IMR-90 (cell line): ENCODE data around the gene TRAT1. TPM values are rescaled to one million over a fixed set of nuclear protein-coding genes. Genes with fewer than 3 reads are reported as not detected.

Experiments used
- ATAC-seq: fragments of 200-7000 bp; cut with Tn5 transposase; 2 replicates; pipeline ENCODE4 v1.9.1; 2020; ENCODE audit warnings: low read depth, mild to moderate bottlenecking, moderate library complexity
- BruUV-seq: library from RNA; stranded (reverse); fragments of 400-500 nt; replicated peaks from 2 replicates; lab custom pipeline; 2021; lab: Mats Ljungman, UMichigan
- CTCF ChIA-PET: fragments of 300-600 bp; formaldehyde crosslinking; extraction: SDS; loops from one replicate; lab custom pipeline; 2021; ENCODE audit warnings: antibody characterized with exemption; lab: Yijun Ruan, JAX
- POLR2A ChIA-PET: fragments of 300-600 bp; sonication (Branson Sonifier 250); formaldehyde crosslinking; loops from one replicate; lab custom pipeline; 2022; ENCODE audit warnings: antibody characterized with exemption; ENCODE audit not compliant: unreplicated experiment; lab: Charles Lee
- DNase-seq: peaks from one replicate; pipeline ENCODE4 v3.0.0; 2013
- H2AFZ ChIP-seq: replicated peaks from 2 replicates; pipeline ENCODE3; 2013; ENCODE audit warnings: low read length, mild to moderate bottlenecking; ENCODE audit not compliant: poor library complexity
- H2AK5ac ChIP-seq: 2 replicates; pipeline ENCODE4 v1.6.1; 2013; ENCODE audit warnings: low read depth, low read length, inconsistent platforms
- H2AK9ac ChIP-seq: replicated peaks from 2 replicates; pipeline ENCODE3; 2013; ENCODE audit warnings: mild to moderate bottlenecking, low read depth, low read length, moderate library complexity; ENCODE audit not compliant: poor library complexity
- H2BK120ac ChIP-seq: 2 replicates; pipeline ENCODE4 v1.6.1; 2013; ENCODE audit warnings: low read depth, low read length, inconsistent platforms
- H2BK15ac ChIP-seq: 3 replicates; pipeline ENCODE4 v1.6.1; 2013; ENCODE audit warnings: low read depth, low read length, inconsistent platforms
- H2BK20ac ChIP-seq: 2 replicates; pipeline ENCODE4 v1.6.1; 2013; ENCODE audit warnings: low read depth, mild to moderate bottlenecking, inconsistent platforms, low read length, moderate library complexity
- H2BK5ac ChIP-seq: 2 replicates; pipeline ENCODE4 v1.6.1; 2013; ENCODE audit warnings: mild to moderate bottlenecking, low read depth, low read length, inconsistent platforms; ENCODE audit not compliant: poor library complexity, severe bottlenecking
- H3K14ac ChIP-seq: replicated peaks from 2 replicates; pipeline ENCODE4 v1.6.1; 2013; ENCODE audit warnings: low read depth, low read length, inconsistent platforms
- H3K18ac ChIP-seq: 2 replicates; pipeline ENCODE4 v1.6.1; 2013; ENCODE audit warnings: low read depth, low read length, control low read depth
- H3K23ac ChIP-seq: 2 replicates; pipeline ENCODE4 v1.6.1; 2013; ENCODE audit warnings: low read depth, low read length, inconsistent platforms
- H3K27ac ChIP-seq: 2 replicates; pipeline ENCODE4 v1.5.1; 2013; ENCODE audit warnings: mild to moderate bottlenecking, control low read depth, low read length; ENCODE audit not compliant: insufficient read depth
- H3K27me3 ChIP-seq: 2 replicates; pipeline ENCODE4 v1.6.1; 2013; ENCODE audit warnings: low read length; ENCODE audit not compliant: control insufficient read depth, insufficient read depth
- H3K36me3 ChIP-seq: 2 replicates; pipeline ENCODE4 v1.6.1; 2013; ENCODE audit warnings: low read length, mixed read lengths; ENCODE audit not compliant: control insufficient read depth, insufficient read depth
- H3K4ac ChIP-seq: 2 replicates; pipeline ENCODE4 v1.6.1; 2013; ENCODE audit warnings: low read depth, low read length, inconsistent platforms
- H3K4me1 ChIP-seq: 2 replicates; pipeline ENCODE4 v1.6.1; 2013; ENCODE audit warnings: low read length, mixed read lengths; ENCODE audit not compliant: control insufficient read depth, insufficient read depth
- H3K4me2 ChIP-seq: 2 replicates; pipeline ENCODE4 v1.6.1; 2013; ENCODE audit warnings: low read depth, mild to moderate bottlenecking, control low read depth, low read length, moderate library complexity
- H3K4me3 ChIP-seq: 2 replicates; pipeline ENCODE4 v1.5.1; 2013; ENCODE audit warnings: low read depth, mild to moderate bottlenecking, control low read depth, low read length, moderate library complexity; ENCODE audit not compliant: insufficient read depth
- H3K56ac ChIP-seq: 2 replicates; pipeline ENCODE4 v1.6.1; 2013; ENCODE audit warnings: low read length, inconsistent platforms; ENCODE audit not compliant: insufficient read depth; ENCODE audit errors: extremely low read depth
- H3K79me1 ChIP-seq, 2 experiments: 2 replicates each; pipeline ENCODE4 v1.6.1; 2013; ENCODE audit warnings: low read length in 2 of 2, inconsistent platforms in 1 of 2, low read depth in 1 of 2
- H3K9ac ChIP-seq: 2 replicates; pipeline ENCODE4 v1.6.1; 2013; ENCODE audit warnings: low read depth, low read length, control low read depth
- H3K9me1 ChIP-seq: 2 replicates; pipeline ENCODE4 v1.6.1; 2013; ENCODE audit warnings: low read length, inconsistent platforms; ENCODE audit not compliant: insufficient read depth
- H3K9me3 ChIP-seq: 2 replicates; pipeline ENCODE4 v1.6.1; 2013; ENCODE audit warnings: low read length; ENCODE audit not compliant: control insufficient read depth, insufficient read depth
- H4K20me1 ChIP-seq: 2 replicates; pipeline ENCODE4 v1.6.1; 2013; ENCODE audit warnings: low read length, inconsistent platforms; ENCODE audit not compliant: insufficient read depth
- H4K5ac ChIP-seq: 2 replicates; pipeline ENCODE4 v1.6.1; 2013; ENCODE audit warnings: mild to moderate bottlenecking, low read depth, low read length, control low read depth
- H4K8ac ChIP-seq, 2 experiments: 2 replicates each; pipeline ENCODE4 v1.6.1; 2013; ENCODE audit warnings: low read depth in 2 of 2, low read length in 2 of 2, control low read depth in 1 of 2, inconsistent platforms in 1 of 2
- H4K91ac ChIP-seq: 2 replicates; pipeline ENCODE4 v1.6.1; 2013; ENCODE audit warnings: low read depth, low read length, inconsistent platforms; ENCODE audit not compliant: insufficient read depth
- BHLHE40 ChIP-seq: fragments of 150-350 bp; IDR thresholded peaks from 2 replicates; pipeline ENCODE4 v1.6.1; 2016; ENCODE audit warnings: mild to moderate bottlenecking, low read depth, low read length
- CEBPB ChIP-seq: IDR thresholded peaks from 2 replicates; pipeline ENCODE4 v1.6.1; 2012; ENCODE audit warnings: low read depth, low read length, improper control_type of control experiment
- CHD1 ChIP-seq: IDR thresholded peaks from 2 replicates; pipeline ENCODE4 v1.6.1; 2012; ENCODE audit warnings: low read depth, low read length, improper control_type of control experiment
- FOS ChIP-seq: fragments of 150-350 bp; IDR thresholded peaks from 2 replicates; pipeline ENCODE4 v1.6.1; 2016; ENCODE audit warnings: low read depth, low read length
- MAFK ChIP-seq: IDR thresholded peaks from 2 replicates; pipeline ENCODE4 v1.6.1; 2012; ENCODE audit warnings: low read depth, low read length, improper control_type of control experiment
- MAZ ChIP-seq: IDR thresholded peaks from 2 replicates; pipeline ENCODE4 v1.6.1; 2012; ENCODE audit warnings: low read depth, mild to moderate bottlenecking, low read length, improper control_type of control experiment, moderate library complexity, borderline replicate concordance
- MXI1 ChIP-seq: IDR thresholded peaks from 2 replicates; pipeline ENCODE4 v1.6.1; 2012; ENCODE audit warnings: low read depth, mild to moderate bottlenecking, low read length, moderate library complexity, borderline replicate concordance
- NFE2L2 ChIP-seq: fragments of 150-350 bp; IDR thresholded peaks from 2 replicates; pipeline ENCODE4 v1.6.1; 2016; ENCODE audit warnings: low read depth, mild to moderate bottlenecking, low read length
- POLR2A ChIP-seq: IDR thresholded peaks from 2 replicates; pipeline ENCODE4 v1.6.1; 2012; ENCODE audit warnings: mild to moderate bottlenecking, low read depth, low read length
- RAD21 ChIP-seq: IDR thresholded peaks from 2 replicates; pipeline ENCODE4 v1.6.1; 2012; ENCODE audit warnings: low read length, improper control_type of control experiment
- RCOR1 ChIP-seq: IDR thresholded peaks from 2 replicates; pipeline ENCODE4 v1.6.1; 2012; ENCODE audit warnings: mild to moderate bottlenecking, low read length, improper control_type of control experiment; ENCODE audit not compliant: insufficient replicate concordance
- RFX5 ChIP-seq: IDR thresholded peaks from 2 replicates; pipeline ENCODE4 v1.8.0; 2012; ENCODE audit warnings: low read depth, mild to moderate bottlenecking, low read length, moderate library complexity
- SMC3 ChIP-seq: fragments of 150-350 bp; IDR thresholded peaks from 2 replicates; pipeline ENCODE4 v1.6.1; 2016; ENCODE audit warnings: low read depth, mild to moderate bottlenecking, antibody characterized with exemption, low read length, moderate library complexity
- WGBS, 2 experiments: methylation state at CpG; one replicate each; pipeline versions ENCODE4 v1.1.5 to v1.1.7; 2013; ENCODE audit warnings: missing lambda C conversion rate in 2 of 2; ENCODE audit not compliant: insufficient read length in 1 of 2; ENCODE audit errors: extremely low coverage in 2 of 2; 5-methylcytosine and 5-hydroxymethylcytosine counted together
- dilution Hi-C: fragments of 300-500 bp; cut with HindIII; formaldehyde crosslinking; loops from one replicate; pipeline ENCODE4 v1.14.3; 2018; ENCODE audit warnings: low sequenced_read_pairs; ENCODE audit not compliant: unreplicated experiment
- in situ Hi-C: fragments of 300-500 bp; cut with MboI; formaldehyde crosslinking; loops from 3 replicates; pipeline ENCODE4 v1.14.3; 2019; ENCODE audit warnings: low sequenced_read_pairs, inconsistent platforms, mixed read lengths
- intact Hi-C: fragments of 100-400 bp; cut with micrococcal nuclease; formaldehyde crosslinking; loops from 2 replicates; pipeline ENCODE4 v1.10.0; 2022
- polyA plus RNA-seq, 3 experiments: library from polyadenylated mRNA; depleted of rRNA; stranded (reverse); fragments of >200 nt; gene quantifications; 2 replicates each; pipeline ENCODE4 v1.2.3, GENCODE V29; 2012; ENCODE audit warnings: low replicate concordance in 1 of 3
- total RNA-seq: library from RNA; depleted of rRNA; stranded (reverse); fragments of >200 nt; gene quantifications from 2 replicates; pipeline ENCODE4 v1.2.3, GENCODE V29; 2012
- TF ChIP-seq, protein P1 (sequence below): fragments of 150-350 bp; IDR thresholded peaks from 2 replicates; pipeline ENCODE4 v1.6.1; 2017; ENCODE audit warnings: mild to moderate bottlenecking, antibody characterized with exemption, low read length, low read depth
- TF ChIP-seq, protein P2 (sequence below): fragments of 150-350 bp; IDR thresholded peaks from 2 replicates; pipeline ENCODE4 v1.6.1; 2016; ENCODE audit warnings: low read depth, mild to moderate bottlenecking, low read length, moderate library complexity, borderline replicate concordance
- TF ChIP-seq, protein P3 (sequence below): conservative IDR thresholded peaks from 2 replicates; pipeline ENCODE4 v1.5.1; 2012; ENCODE audit warnings: mild to moderate bottlenecking, low read depth, low read length, improper control_type of control experiment

TRAT1 gene
- total and polyA plus RNA-seq, 2 of the 4 experiments (the other 2 are of a cell fraction): not detected

DNA sequence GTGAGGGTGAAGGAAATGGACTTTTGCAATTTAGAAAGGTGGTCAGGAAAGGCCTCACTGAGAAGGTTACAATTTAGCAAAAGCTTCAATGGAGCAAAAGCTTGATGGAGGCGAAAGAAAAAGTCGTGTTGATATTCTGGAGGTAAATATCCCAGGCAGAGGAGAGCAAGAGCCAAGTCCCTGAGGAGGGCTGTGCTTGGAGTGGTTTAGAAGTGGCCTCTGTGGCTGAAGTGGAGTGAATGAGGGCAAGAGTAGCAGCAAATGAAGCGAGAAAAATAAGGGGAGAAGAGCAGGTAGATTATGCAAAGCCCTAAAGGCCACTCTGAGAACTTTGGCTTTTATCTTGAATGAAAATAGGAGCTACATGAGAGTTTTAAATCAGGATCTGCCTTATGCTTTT lies 76.9 kb downstream of the TRAT1 start:
- H2AK5ac ChIP-seq: no peak overlapping the region
- H2AFZ ChIP-seq: no peak overlapping the region
- H3K4me1 ChIP-seq: no peaks in the 10 kb centered on the region
- no peaks in the 10 kb centered on the region for H4K20me1 ChIP-seq
- no peak overlapping the region for H2BK5ac ChIP-seq
- H2BK20ac ChIP-seq: no peak overlapping the region
- H4K5ac ChIP-seq: no peak overlapping the region
- no peak overlapping the region for H3K9ac ChIP-seq
- no peak overlapping the region for H3K4ac ChIP-seq
- H3K9me3 ChIP-seq: no peaks in the 10 kb centered on the region
- no peak overlapping the region for H3K27ac ChIP-seq
- in situ Hi-C loops (loop anchor here (25.0 kb wide), 1 partner anchor 112 kb away; no protein-coding TSS in a partner anchor), dilution Hi-C loops (no loop called here), intact Hi-C loops (no loop called here)
- POLR2A ChIA-PET: no interaction called here
- no peaks in the 10 kb centered on the region for H3K27me3 ChIP-seq
- H3K4me2 ChIP-seq: no peak overlapping the region
- H3K36me3 ChIP-seq: no peaks in the 10 kb centered on the region
- no peak overlapping the region for H2AK9ac ChIP-seq
- H3K18ac ChIP-seq: no peak overlapping the region
- H3K56ac ChIP-seq: no peak overlapping the region
- H2BK15ac ChIP-seq: no peak overlapping the region
- 43% methylated on average over 3 of the region's 3 CpGs; no CpG with 5 or more reads in 1 of the 2 experiments for WGBS, 2 experiments
- H3K14ac ChIP-seq: no peak overlapping the region
- CTCF ChIA-PET: interaction anchor here (1.1 kb wide), 1 partner anchor 16 kb away, joined by 4 read pairs; no protein-coding TSS in a partner anchor
- no peak overlapping the region for H3K23ac ChIP-seq
- H4K91ac ChIP-seq: no peak overlapping the region
- H3K4me3 ChIP-seq: no peak overlapping the region
- no TSS peak for BruUV-seq
- ATAC-seq (no peak), DNase-seq (no peak)
- H4K8ac ChIP-seq: no peak overlapping the region
- TF ChIP-seq POLR2A (no peak), RFX5 (no peak), MAFK (no peak), SMC3 (no peak), CEBPB (no peak), RCOR1 (no peak), NFE2L2 (no peak), BHLHE40 (no peak), FOS (no peak), MXI1 (no peak), RAD21 (no peak), MAZ (no peak), CHD1 (no peak)
- TF ChIP-seq, protein P1, sequence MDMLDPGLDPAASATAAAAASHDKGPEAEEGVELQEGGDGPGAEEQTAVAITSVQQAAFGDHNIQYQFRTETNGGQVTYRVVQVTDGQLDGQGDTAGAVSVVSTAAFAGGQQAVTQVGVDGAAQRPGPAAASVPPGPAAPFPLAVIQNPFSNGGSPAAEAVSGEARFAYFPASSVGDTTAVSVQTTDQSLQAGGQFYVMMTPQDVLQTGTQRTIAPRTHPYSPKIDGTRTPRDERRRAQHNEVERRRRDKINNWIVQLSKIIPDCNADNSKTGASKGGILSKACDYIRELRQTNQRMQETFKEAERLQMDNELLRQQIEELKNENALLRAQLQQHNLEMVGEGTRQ: no peak
- TF ChIP-seq, protein P2, sequence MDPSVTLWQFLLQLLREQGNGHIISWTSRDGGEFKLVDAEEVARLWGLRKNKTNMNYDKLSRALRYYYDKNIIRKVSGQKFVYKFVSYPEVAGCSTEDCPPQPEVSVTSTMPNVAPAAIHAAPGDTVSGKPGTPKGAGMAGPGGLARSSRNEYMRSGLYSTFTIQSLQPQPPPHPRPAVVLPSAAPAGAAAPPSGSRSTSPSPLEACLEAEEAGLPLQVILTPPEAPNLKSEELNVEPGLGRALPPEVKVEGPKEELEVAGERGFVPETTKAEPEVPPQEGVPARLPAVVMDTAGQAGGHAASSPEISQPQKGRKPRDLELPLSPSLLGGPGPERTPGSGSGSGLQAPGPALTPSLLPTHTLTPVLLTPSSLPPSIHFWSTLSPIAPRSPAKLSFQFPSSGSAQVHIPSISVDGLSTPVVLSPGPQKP: no peak
- TF ChIP-seq, protein P3, sequence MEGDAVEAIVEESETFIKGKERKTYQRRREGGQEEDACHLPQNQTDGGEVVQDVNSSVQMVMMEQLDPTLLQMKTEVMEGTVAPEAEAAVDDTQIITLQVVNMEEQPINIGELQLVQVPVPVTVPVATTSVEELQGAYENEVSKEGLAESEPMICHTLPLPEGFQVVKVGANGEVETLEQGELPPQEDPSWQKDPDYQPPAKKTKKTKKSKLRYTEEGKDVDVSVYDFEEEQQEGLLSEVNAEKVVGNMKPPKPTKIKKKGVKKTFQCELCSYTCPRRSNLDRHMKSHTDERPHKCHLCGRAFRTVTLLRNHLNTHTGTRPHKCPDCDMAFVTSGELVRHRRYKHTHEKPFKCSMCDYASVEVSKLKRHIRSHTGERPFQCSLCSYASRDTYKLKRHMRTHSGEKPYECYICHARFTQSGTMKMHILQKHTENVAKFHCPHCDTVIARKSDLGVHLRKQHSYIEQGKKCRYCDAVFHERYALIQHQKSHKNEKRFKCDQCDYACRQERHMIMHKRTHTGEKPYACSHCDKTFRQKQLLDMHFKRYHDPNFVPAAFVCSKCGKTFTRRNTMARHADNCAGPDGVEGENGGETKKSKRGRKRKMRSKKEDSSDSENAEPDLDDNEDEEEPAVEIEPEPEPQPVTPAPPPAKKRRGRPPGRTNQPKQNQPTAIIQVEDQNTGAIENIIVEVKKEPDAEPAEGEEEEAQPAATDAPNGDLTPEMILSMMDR: no peak
- H3K9me1 ChIP-seq: no peaks in the 10 kb centered on the region
- H3K79me1 ChIP-seq: no peaks in the 10 kb centered on the region
- H2BK120ac ChIP-seq: no peak overlapping the region
